ENCODE measurements around the gene RAVER2. TPM values are rescaled to one million over a fixed set of nuclear protein-coding genes. Genes with fewer than 3 reads are reported as not detected.

RAVER2 gene
- total and polyA plus RNA-seq, 3 donors from 2014 or later = 3.6 to 7.1 (median 6.7) TPM

DNA sequence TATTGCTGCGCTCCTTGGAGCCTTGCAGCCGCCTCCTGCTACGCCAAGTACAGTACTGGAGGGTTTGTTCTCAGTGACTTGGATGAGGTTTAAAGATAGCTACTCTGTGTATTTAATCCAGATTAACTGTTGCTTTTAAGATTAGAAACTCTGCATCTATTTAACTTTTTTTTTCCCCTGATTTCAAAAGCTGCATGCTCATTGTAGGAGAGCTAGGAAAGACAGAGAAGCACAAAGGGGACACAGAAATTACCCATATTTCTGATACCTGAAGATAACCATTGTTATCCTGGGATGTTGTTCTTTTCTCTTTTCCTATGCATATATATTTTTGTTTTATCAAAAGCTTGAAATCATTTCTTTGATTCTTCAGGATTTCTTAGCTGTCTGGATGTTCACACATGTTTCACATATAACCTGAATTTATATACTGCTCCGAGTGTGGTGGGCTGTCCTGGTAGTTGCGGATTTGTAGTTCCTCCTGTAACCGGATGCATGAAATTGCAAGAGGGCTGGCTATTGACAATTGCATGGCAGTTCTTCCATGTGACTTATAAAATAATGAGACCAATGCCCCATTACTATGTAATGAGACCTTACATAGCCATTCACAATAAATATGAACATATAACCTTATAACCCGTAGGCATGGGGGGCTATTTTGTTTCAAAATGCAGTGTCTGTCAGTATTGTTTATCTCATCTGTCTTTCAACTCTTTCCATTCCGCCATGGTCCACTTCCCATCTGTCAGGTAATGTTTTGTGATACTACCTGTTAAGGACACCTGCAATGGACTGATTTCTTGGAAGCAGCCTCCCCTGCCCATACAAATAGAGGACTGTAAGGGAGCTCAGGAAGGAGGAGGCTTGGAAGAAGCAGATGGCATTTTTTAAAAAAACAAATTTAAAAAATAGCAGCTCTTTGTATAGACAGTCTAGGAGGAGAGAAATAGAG is 1.4 kb downstream of the RAVER2 start:
- Histone ChIP-seq H3K4me3 (peak overlapping the region; percentile 64 to 78), H3K4me1 (no peaks in the 10 kb centered on the region), H3K27me3 (no peaks in the 10 kb centered on the region), H3K27ac (peak overlapping the region in 1 of 2 donors; percentile 81), H3K9me3 (no peaks in the 10 kb centered on the region), H3K36me3 (ENCODE audit: low read depth, missing control alignments) (no peaks in the 10 kb centered on the region)
- TF ChIP-seq POLR2A (IDR thresholded peaks at IDR 0.05) = no peak
- TF ChIP-seq, protein P1, sequence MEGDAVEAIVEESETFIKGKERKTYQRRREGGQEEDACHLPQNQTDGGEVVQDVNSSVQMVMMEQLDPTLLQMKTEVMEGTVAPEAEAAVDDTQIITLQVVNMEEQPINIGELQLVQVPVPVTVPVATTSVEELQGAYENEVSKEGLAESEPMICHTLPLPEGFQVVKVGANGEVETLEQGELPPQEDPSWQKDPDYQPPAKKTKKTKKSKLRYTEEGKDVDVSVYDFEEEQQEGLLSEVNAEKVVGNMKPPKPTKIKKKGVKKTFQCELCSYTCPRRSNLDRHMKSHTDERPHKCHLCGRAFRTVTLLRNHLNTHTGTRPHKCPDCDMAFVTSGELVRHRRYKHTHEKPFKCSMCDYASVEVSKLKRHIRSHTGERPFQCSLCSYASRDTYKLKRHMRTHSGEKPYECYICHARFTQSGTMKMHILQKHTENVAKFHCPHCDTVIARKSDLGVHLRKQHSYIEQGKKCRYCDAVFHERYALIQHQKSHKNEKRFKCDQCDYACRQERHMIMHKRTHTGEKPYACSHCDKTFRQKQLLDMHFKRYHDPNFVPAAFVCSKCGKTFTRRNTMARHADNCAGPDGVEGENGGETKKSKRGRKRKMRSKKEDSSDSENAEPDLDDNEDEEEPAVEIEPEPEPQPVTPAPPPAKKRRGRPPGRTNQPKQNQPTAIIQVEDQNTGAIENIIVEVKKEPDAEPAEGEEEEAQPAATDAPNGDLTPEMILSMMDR (IDR thresholded peaks at IDR 0.05) = no peak
- DNase-seq = no peak
- intact Hi-C loops (cut with DNase I; ENCODE audit: low total_unique reads) = no loop called here
- 31 to 41% methylated on average over 8 of the region's 8 CpGs for WGBS, 2 donors

DNA sequence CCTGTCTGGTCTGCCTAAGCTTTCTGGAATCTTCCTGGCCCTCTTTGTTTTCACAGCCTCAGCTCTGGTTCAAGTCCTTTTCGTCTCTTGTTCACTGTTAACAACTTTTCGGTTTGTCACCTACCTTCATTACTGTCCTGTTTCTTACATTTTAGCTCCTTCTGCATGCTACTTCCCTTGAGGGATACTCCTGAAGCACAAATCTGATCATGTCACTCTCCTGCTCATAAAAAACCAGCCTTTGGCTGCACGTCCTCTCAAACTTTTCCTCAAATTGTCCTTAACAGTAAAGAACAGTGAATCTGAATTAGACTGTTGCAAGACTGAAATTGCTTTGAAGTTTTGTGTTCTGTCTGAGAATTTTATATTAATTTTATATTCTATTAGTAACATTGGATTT is 3.3 kb downstream of the RAVER2 start:
- H3K4me1 ChIP-seq = no peaks in the 10 kb centered on the region
- intact Hi-C loops (cut with DNase I; ENCODE audit: low total_unique reads) = no loop called here
- H3K27me3 ChIP-seq = no peaks in the 10 kb centered on the region
- no peaks in the 10 kb centered on the region for H3K9me3 ChIP-seq
- no peak for DNase-seq
- no peaks in the 10 kb centered on the region for H3K36me3 ChIP-seq (ENCODE audit: low read depth, missing control alignments)
- no peak overlapping the region for H3K27ac ChIP-seq
- no peak for TF ChIP-seq POLR2A (IDR thresholded peaks at IDR 0.05)
- TF ChIP-seq, protein P1 (IDR thresholded peaks at IDR 0.05) = no peak
- H3K4me3 ChIP-seq = no peak overlapping the region
- WGBS, 2 donors = 66 to 73% methylated on average over 3 of the region's 3 CpGs

DNA sequence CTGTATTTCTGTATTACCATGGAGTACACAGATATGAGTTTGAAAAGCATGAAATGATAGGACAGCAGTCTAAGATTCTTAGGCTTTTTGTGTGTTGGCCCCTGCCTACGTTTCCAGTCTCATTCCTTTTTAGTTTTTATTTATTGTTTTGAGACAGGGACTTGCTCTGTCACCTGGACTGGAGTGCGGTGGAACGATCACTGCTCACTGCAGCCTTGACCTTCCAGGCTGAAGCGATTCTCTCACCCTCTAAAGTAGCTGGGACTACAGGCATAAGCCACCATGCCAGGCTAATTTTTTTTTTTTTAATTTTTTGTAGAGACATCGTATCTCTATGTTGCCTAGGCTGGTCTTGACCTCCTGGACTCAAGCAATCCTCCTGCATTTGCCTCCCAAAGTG is 3.8 kb downstream of the RAVER2 start:
- H3K4me3 ChIP-seq = no peak overlapping the region
- H3K9me3 ChIP-seq = no peaks in the 10 kb centered on the region
- no peak overlapping the region for H3K27ac ChIP-seq
- TF ChIP-seq, protein P1 (IDR thresholded peaks at IDR 0.05) = no peak
- TF ChIP-seq POLR2A (IDR thresholded peaks at IDR 0.05) = no peak
- no peak for DNase-seq
- H3K27me3 ChIP-seq = no peaks in the 10 kb centered on the region
- H3K36me3 ChIP-seq (ENCODE audit: low read depth, missing control alignments) = no peaks in the 10 kb centered on the region
- intact Hi-C loops (cut with DNase I; ENCODE audit: low total_unique reads) = no loop called here
- 68 to 80% methylated on average over 5 of the region's 5 CpGs for WGBS, 2 donors
- H3K4me1 ChIP-seq = no peaks in the 10 kb centered on the region

DNA sequence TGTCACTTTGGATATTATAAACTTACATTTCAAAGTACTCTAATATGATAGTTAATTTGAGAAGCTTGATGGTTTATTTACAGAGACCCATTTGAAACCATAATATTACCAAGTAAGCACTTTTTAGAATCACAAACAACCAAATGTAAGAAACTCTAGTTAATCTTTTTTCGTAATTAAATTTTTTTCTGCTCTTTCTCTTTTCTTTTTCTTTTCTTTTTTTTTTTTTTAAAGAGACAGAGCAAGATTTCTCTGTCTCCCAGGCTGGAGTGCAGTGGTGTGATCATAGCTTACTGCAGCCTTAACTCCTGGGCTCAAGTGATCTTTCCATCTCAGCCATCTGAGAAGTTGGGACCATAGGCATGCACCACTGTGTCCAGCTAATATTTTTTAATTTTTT is 5.2 kb downstream of the RAVER2 start:
- no peaks in the 10 kb centered on the region for H3K27me3 ChIP-seq
- TF ChIP-seq, protein P1 (IDR thresholded peaks at IDR 0.05) = no peak
- no peak for TF ChIP-seq POLR2A (IDR thresholded peaks at IDR 0.05)
- no peak for DNase-seq
- H3K36me3 ChIP-seq (ENCODE audit: low read depth, missing control alignments) = no peaks in the 10 kb centered on the region
- H3K27ac ChIP-seq = no peak overlapping the region
- no peaks in the 10 kb centered on the region for H3K4me1 ChIP-seq
- intact Hi-C loops (cut with DNase I; ENCODE audit: low total_unique reads) = no loop called here
- 58 to 69% methylated on average over 1 of the region's 1 CpG for WGBS, 2 donors
- H3K9me3 ChIP-seq = no peaks in the 10 kb centered on the region
- no peak overlapping the region for H3K4me3 ChIP-seq

DNA sequence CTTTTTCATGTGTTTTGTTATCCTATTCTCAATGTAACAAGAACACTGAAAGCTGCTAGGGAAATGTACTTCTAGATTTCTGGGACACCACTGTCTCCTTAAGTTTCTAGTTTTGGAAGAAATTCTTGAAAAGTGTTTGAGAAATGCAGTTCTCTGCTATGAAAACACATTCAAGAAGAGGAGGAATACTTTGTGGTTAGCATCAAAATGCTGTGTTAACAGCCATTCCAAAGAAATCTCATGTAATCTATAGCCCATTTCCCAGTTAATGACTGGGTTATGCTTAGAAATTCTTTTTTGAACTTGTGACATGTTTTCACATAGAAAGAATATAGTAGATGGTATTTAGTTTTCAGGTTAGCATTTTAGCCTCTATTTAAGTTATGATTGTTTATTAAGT is 6.0 kb downstream of the RAVER2 start:
- H3K27ac ChIP-seq = no peak overlapping the region
- no peaks in the 10 kb centered on the region for H3K4me1 ChIP-seq
- intact Hi-C loops (cut with DNase I; ENCODE audit: low total_unique reads) = no loop called here
- no peak for TF ChIP-seq POLR2A (IDR thresholded peaks at IDR 0.05)
- TF ChIP-seq, protein P1 (IDR thresholded peaks at IDR 0.05) = no peak
- no peak overlapping the region for H3K4me3 ChIP-seq
- DNase-seq = no peak
- no peaks in the 10 kb centered on the region for H3K36me3 ChIP-seq (ENCODE audit: low read depth, missing control alignments)
- no peaks in the 10 kb centered on the region for H3K9me3 ChIP-seq
- no peaks in the 10 kb centered on the region for H3K27me3 ChIP-seq

All from testis (tissue), 3 donors.